Measurements from ENCODE around the gene KDM5C.
"Not testable (repeated sequence)": the region's sequence is repeated elsewhere in the genome, so short reads cannot be mapped to it uniquely, and the experiment has no call there.

KDM5C gene

GRCh38 chrX:53194308-53194707 is 30.7 kb downstream of the KDM5C start:
- DNase-seq (ENCODE audit: low spot score) = no peak

GRCh38 chrX:53193093-53193492 is 31.9 kb downstream of the KDM5C start:
- no peak for DNase-seq (ENCODE audit: low spot score)

GRCh38 chrX:53190363-53190960 is 34.5 kb downstream of the KDM5C start:
- DNase-seq (ENCODE audit: low spot score) = no peak

- no peak for DNase-seq (ENCODE audit: low spot score)
Measured at GRCh38 chrX:53188763-53189162, 36.2 kb downstream of the KDM5C start.

- DNase-seq (ENCODE audit: low spot score) = no peak
Measured at GRCh38 chrX:53186351-53186750, 38.7 kb downstream of the KDM5C start.

GRCh38 chrX:53184836-53185235 is 40.2 kb downstream of the KDM5C start:
- DNase-seq (ENCODE audit: low spot score) = no peak

- DNase-seq (ENCODE audit: low spot score) = no peak
Measured at GRCh38 chrX:53171356-53171755, 53.7 kb downstream of the KDM5C start.

- no peak for DNase-seq (ENCODE audit: low spot score)
Measured at GRCh38 chrX:53166103-53166502, 58.9 kb downstream of the KDM5C start.

- not testable (repeated sequence) for DNase-seq (ENCODE audit: low spot score)
Measured at GRCh38 chrX:53164566-53164965, 60.4 kb downstream of the KDM5C start.

- DNase-seq (ENCODE audit: low spot score) = no peak
Measured at GRCh38 chrX:53163436-53163835, 61.6 kb downstream of the KDM5C start.

- no peak for DNase-seq (ENCODE audit: low spot score)
Measured at GRCh38 chrX:53160297-53160983, 64.6 kb downstream of the KDM5C start.

GRCh38 chrX:53159184-53159583 is 65.8 kb downstream of the KDM5C start:
- DNase-seq (ENCODE audit: low spot score) = no peak

- no peak for DNase-seq (ENCODE audit: low spot score)
Measured at GRCh38 chrX:53156207-53156596, 68.8 kb downstream of the KDM5C start.

- no peak for DNase-seq (ENCODE audit: low spot score)
Measured at GRCh38 chrX:53155512-53156206, 69.3 kb downstream of the KDM5C start.

GRCh38 chrX:53153581-53153980 is 71.4 kb downstream of the KDM5C start:
- DNase-seq (ENCODE audit: low spot score) = no peak

Small RNAs within 50 kb of the gene (small RNA-seq; reads per million reads assigned to genes)
- gene AL139396.1 (0 reads per million in 2 experiments), gene MIR6894 (0.03 to 0.09 reads per million in 2 experiments), gene MIR6895 (0.03 to 0.13 reads per million in 2 experiments)

Measured in SK-N-DZ (cell line).